Measurements from ENCODE around the gene MISP.
"Not testable (repeated sequence)": the region's sequence is repeated elsewhere in the genome, so short reads cannot be mapped to it uniquely, and the experiment has no call there.

MISP gene, protein sequence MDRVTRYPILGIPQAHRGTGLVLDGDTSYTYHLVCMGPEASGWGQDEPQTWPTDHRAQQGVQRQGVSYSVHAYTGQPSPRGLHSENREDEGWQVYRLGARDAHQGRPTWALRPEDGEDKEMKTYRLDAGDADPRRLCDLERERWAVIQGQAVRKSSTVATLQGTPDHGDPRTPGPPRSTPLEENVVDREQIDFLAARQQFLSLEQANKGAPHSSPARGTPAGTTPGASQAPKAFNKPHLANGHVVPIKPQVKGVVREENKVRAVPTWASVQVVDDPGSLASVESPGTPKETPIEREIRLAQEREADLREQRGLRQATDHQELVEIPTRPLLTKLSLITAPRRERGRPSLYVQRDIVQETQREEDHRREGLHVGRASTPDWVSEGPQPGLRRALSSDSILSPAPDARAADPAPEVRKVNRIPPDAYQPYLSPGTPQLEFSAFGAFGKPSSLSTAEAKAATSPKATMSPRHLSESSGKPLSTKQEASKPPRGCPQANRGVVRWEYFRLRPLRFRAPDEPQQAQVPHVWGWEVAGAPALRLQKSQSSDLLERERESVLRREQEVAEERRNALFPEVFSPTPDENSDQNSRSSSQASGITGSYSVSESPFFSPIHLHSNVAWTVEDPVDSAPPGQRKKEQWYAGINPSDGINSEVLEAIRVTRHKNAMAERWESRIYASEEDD

DNA sequence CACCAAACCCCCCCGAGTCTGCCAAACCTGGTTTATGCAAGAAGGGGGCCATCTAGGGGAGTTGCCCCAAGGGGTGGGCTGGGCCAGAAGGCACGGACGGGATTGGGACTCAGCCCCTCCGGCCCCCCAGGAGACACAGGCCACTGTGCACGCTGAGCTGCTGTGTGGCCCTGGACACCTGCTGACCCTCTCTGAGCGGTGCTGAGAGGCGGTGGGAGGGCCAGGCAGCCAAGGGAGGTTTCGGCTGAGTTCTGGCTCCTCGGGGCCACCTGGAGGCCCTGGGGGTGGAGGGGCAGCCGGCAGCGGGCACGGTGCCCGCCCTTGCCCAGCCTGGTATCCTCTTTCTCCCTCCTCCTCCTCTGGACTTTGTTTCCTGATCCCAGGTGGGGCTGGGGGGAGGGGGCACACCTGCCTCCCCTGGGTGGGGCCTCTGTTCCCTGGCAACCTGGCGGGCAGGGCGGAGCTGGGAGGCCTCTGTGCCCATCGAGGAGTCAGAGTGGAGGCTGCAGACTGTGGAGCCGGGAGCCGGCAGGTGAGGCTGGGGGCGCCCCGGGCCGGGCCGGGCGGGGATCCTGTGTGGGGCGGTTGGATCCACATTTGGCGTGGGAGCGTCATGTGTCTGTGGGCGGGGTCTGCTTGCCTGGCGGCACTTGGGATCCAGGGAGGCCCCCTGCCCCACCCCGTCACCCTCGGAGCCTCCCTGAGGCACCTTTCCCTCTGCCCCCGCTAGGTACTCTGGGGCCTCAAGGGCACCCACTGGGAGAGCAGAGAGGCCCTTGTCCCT is at the start of gene MISP:
Gene MISP, plus strand, starts transcription at position 473 of the 784 bp plus-strand sequence. CDS start 5,835 bp downstream, outside the sequence.
- DNase-seq (ENCODE audit: low read depth): no peak

- not testable (repeated sequence) for DNase-seq (ENCODE audit: low read depth)
Measured at GRCh38 chr19:702847-703246, 48.1 kb upstream of the MISP start.

- DNase-seq (ENCODE audit: low read depth): no peak
Measured at GRCh38 chr19:703329-703650, 47.6 kb upstream of the MISP start.

- DNase-seq (ENCODE audit: low read depth): peak; percentile 39
Measured at GRCh38 chr19:703651-704446, 47.1 kb upstream of the MISP start.

- DNase-seq (ENCODE audit: low read depth): no peak
Measured at GRCh38 chr19:704447-704741, 46.5 kb upstream of the MISP start.

DNA sequence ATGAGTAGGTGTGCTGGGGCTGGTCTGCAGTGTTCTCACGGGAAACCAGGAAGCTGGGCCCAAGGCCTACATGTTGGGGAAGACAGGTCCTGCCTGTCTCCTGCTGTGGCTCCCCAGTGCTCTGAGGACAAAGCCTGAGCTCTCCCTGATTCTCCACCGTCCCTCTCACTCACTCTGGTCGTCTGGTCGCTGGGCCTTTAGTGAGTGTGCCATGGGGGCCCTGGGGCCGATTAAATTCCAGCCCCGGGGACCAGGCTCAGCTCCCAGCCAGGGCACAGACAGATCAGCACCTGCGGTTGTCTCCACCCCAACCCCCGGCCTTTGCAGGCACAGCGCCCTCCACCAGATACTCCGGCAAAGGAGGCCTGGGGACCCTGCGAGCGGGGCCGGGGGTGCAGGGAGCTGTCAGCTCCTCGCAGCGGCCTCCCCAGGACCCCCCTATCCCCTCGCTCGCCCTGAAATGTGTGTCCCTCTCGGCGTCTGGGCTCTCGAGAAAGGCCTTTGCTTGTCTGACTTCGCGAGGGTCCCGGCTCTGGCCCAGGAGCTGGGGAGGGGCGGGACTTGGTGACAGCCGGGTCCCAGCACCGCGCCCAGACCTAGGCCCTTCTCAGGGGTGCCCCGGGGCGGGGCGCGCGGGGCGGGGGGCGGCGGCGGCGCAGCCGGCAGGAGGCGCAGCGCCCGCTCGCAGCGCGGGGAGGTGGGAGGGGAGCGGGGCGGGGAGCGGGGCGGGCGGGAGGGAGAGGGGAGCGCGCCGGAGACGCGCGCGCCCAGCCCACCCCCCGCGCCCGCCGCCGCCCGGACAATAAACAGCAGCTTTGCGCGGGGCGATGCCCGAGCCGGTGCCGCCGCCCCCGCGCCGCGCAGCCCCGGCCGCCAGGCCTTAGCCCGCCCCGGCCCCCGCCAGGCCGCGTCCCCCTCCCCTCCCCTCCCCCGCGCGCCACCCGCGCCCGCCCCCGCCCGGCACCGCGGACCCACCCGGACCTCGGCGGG is 42.5 kb upstream of the MISP start, which contains the start of gene PALM:
Gene PALM, plus strand, starts transcription at position 782 of the 990 bp plus-strand sequence. CDS start 212 bp downstream, outside the sequence.
- DNase-seq (ENCODE audit: low read depth): no peak

DNA sequence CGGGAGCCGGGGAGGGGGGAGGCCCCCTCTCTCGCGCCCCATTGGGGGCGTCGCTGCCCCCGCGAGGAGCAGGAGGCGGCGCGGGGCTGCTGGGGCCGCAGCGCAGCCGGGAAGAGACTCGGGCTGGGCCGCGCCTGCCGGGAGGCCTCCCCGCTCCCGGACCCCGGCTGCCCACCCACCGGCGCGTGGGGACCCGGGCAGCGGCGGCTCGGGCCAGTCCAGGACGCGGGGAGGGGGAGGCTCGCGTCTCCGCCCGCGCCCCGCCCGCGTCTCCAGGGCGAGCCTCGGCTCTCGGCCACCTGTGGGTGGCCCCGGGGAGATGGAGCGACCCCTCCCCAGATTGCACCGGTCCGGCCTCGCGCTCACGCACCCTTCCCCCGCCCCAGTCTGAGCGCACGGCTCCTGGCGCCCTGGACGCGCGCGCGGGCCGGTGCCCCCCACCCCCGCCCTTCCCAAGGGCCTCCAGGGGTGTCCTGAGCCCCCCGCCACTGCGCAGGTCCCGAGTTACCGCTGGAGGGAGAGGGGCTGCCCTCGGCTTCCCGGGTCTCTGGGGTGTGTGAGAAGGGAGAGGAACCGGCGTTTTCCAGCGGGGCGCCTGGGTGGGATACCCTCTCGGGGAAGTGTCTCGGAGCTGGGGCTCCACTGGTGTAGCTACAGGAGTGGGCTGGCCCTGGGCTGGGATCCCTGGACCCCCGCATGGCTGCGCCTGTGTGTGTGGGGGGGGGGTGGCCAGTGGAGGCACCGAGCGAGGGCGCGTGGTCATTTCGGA is 41.5 kb upstream of the MISP start:
- DNase-seq (ENCODE audit: low read depth): no peak

- no peak for DNase-seq (ENCODE audit: low read depth)
Measured at GRCh38 chr19:709965-710571, 40.8 kb upstream of the MISP start.

DNA sequence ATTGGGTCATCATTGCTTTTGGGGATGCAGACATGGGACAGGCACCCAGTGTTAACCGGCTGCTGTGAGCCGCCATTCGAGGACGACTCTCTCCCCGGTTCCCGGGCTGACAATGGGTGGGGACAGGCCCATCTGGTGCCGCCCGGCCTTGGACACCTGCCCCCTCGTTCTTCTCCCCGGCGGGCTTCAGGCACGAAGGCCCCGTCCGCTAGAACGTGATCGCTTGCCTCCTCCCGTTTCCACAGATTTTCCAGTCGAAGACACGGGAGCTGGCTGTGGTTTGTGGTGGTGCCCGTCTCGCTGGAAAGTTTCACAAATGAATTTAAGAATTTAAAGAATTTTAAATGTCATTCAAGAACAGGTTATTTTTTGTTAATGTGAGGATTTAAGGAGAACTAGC is 40.1 kb upstream of the MISP start:
- no peak for DNase-seq (ENCODE audit: low read depth)

DNA sequence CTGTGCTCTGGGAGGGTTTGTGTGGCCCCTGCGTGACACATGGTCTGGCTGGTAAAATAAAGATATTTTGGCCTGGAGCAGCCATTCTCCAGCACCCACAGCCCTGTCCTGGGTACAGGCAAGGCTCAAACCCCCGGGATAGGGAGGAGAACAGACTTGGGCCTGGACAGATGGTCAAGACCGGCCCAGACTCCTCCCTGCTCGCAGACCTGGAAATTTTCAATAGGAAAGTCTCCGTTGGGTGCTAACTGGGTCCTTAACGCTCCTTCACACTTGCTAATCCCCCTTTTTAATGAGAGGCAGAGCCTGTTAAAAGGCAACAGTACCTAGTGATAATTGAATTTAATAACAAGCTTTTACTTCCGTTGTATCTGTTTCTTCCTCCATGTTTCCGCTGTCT is 39.7 kb upstream of the MISP start:
- DNase-seq (ENCODE audit: low read depth): no peak

- no peak for DNase-seq (ENCODE audit: low read depth)
Measured at GRCh38 chr19:715347-715746, 35.6 kb upstream of the MISP start.

GRCh38 chr19:718251-718951 is 32.5 kb upstream of the MISP start:
- DNase-seq (ENCODE audit: low read depth): no peak

DNA sequence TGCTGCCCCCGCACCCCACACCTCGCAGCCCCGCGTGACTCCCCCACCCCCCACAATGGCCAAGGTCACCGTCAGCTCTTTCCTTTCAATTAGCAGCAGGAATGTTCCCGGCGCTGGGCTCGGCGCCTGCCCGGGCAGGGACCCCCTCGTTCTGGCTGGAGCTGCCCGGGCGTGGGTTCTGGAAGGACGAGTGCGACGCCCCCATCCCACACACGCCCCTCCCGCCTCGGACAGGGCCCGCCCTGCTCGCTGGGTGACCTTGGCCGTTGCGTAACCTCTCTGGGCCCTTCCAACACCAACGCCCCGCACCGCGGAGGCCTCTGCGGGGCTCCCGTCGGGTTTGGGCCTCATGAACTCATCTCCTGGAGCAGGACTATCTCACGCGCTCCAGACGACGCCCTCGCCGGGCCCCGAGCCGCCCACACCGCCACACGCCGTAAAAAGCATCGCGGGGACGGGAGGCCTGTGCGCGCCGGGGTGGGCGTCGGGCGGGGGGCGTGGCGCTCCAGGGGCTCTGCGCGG is 31.9 kb upstream of the MISP start:
- no peak for DNase-seq (ENCODE audit: low read depth)

GRCh38 chr19:719636-720344 is 31.1 kb upstream of the MISP start:
- no peak for DNase-seq (ENCODE audit: low read depth)

DNA sequence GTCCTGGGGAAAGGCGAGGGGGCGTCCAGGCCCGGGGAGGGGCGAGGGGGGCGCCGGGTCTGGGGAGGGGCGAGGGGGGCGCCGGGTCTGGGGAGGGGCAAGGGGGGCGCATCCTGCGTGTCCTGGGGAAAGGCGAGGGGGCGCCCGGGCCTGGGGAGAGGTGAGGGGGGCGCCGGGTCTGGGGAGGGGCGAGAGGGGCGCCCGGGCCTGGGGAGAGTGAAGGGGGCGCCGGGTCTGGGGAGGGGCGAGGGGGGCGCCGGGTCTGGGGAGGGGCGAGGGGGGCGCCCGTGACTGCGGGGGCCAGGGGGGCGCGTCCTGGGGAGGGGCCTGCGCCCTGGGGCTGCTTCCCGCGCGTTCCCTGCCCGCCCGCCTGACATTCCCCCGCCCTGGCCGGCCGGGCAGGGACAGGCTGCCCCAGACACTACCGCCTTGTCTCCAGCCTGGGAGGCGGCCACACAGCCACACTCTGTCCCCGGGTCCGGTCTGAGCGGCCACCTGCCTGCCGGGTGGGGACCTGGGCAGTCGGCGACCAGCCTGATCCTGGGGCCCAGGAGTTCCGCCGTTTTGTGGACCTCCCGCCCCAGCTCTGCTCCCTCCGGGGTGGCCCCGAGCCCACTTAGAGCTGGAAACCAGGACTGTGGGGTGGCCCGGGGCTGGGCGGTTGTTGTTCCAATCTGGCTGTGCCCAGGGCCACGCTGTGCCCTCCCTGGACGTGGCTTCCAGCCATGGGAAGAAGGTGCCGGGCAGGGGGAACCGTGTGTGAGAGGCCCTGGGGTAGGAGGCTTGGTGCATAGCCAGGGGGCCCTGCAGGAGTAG is 30.4 kb upstream of the MISP start:
- no peak for DNase-seq (ENCODE audit: low read depth)

DNA sequence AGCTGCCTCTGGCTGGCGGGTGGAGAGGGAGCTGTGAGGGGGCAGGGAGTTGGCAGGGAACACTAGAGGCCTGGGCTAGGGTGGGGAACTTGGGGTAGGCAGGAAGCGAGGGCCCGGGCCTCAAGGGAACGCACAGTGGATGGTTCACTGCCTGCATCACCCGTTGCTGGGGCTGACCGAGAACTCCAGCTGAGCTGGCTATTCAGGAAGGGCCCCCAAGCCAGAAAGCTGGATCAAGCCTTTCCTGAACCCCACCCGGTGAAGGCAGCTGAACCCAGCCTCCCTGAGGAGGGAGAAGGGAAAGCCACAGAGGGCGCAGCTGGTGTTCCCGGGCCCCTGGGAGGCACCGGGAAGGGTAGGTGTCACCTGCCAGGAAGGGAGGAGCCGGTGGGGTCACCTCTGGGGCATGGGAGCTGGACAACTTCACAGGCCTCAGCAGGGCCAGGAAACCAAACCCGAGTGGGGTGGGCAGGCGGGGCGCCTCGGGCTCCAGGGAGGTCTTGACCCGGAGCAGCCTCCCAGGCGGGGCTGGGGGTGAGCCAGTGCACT is 28.3 kb upstream of the MISP start:
- DNase-seq (ENCODE audit: low read depth): no peak

- DNase-seq (ENCODE audit: low read depth): no peak
Measured at GRCh38 chr19:723247-723646, 27.7 kb upstream of the MISP start.
